Measurements from ENCODE around the gene PTCHD4. TPM values are rescaled to one million over a fixed set of nuclear protein-coding genes. Genes with fewer than 3 reads are reported as not detected.

The PTCHD4 gene
- total RNA-seq, 1 experiment from 2014 or later, result 0.96 TPM

- Histone ChIP-seq H2BK120ac (ENCODE audit: low read depth, low read length, poor library complexity, severe bottlenecking) (no peak overlapping the region), H2BK20ac (ENCODE audit: low read depth, low read length, poor library complexity, severe bottlenecking) (no peak overlapping the region), H2AK5ac (ENCODE audit: insufficient read length, low read length) (no peak overlapping the region), H3K56ac (ENCODE audit: insufficient read length, low read depth, low read length) (no peak overlapping the region), H3K79me2 (ENCODE audit: insufficient read depth, low read length) (no peaks in the 10 kb centered on the region; the same call in 1 of the 2 replicates), H2BK5ac (ENCODE audit: insufficient read length, low read length) (no peak overlapping the region), H4K20me1 (ENCODE audit: control insufficient read depth, insufficient read depth, insufficient read length) (no peaks in the 10 kb centered on the region), H4K5ac (ENCODE audit: insufficient read length, low read depth, low read length) (no peak overlapping the region), H3K79me1 (ENCODE audit: insufficient read depth, low read depth, low read length, poor library complexity, severe bottlenecking) (no peaks in the 10 kb centered on the region), H2BK15ac (ENCODE audit: low read depth, low read length) (no peak overlapping the region), H3K23me2 (ENCODE audit: insufficient read length, low read depth, low read length, poor library complexity, severe bottlenecking) (peaks cover 3% of the 10 kb centered on the region), H2AFZ (ENCODE audit: low read length) (no peak overlapping the region), H4K91ac (ENCODE audit: insufficient read length, low read depth, low read length) (no peak overlapping the region), H3K4me1 (ENCODE audit: insufficient read depth, low read length) (no peaks in the 10 kb centered on the region), H3K27ac (ENCODE audit: insufficient read length, low read depth, low read length) (no peak overlapping the region), H3K23ac (ENCODE audit: insufficient read length, low read depth, low read length) (no peak overlapping the region), H3K4ac (ENCODE audit: low read depth, low read length) (no peak overlapping the region), H3K14ac (ENCODE audit: insufficient read depth, low read length) (no peak overlapping the region), H3K27me3 (ENCODE audit: insufficient read depth, low read length) (no peaks in the 10 kb centered on the region), H4K8ac (replicated peaks; ENCODE audit: insufficient read length, low read depth, low read length) (no peak overlapping the region), H3K9me3 (ENCODE audit: control insufficient read depth, low read depth, low read length) (no peaks in the 10 kb centered on the region), H3T11ph (ENCODE audit: low read length) (no peak overlapping the region), H2BK12ac (ENCODE audit: insufficient read length, low read depth, low read length) (no peak overlapping the region), H3K4me2 (ENCODE audit: insufficient read depth, insufficient read length, low read length) (no peak overlapping the region), H3K9ac (ENCODE audit: extremely low read depth, insufficient read length, low read length) (no peak overlapping the region), H3K18ac (ENCODE audit: insufficient read length, low read depth, low read length) (no peak overlapping the region)
- H3K27ac Mint-ChIP-seq, result peak overlapping the region in 1 of 3 experiments; percentile 99; a peak in 2 of 7 replicates
- H3K9me3 Mint-ChIP-seq, result no peaks in the 10 kb centered on the region
- no peak for TF ChIP-seq CTCF (conservative IDR thresholded peaks at IDR 0.05)
- peaks cover 0 to 9% (median 3%) of the 10 kb centered on the region in 3 experiments; a peak in 3 of 7 replicates for H3K36me3 Mint-ChIP-seq (ENCODE audit: insufficient read depth in 1 of 3, low read depth in 3 of 3)
- no peak for DNase-seq
- H3K4me1 Mint-ChIP-seq, result peaks cover 20 to 45% of the 10 kb centered on the region in 2 experiments
- peak overlapping the region in 1 of 2 experiments; percentile 83; a peak in 2 of 5 replicates for H3K4me3 Mint-ChIP-seq
- no CpG with 5 or more reads among the region's 1 CpG for WGBS (ENCODE audit: extremely low coverage, insufficient read length, low lambda C conversion rate)
- no peaks in the 10 kb centered on the region for H3K27me3 Mint-ChIP-seq (ENCODE audit: low read depth)
These were observed 578 bp upstream of the PTCHD4 start for GRCh38 chr6:48111575-48111974.
